Fibroblast of skin of abdomen (primary cell): ENCODE data around the gene DNAJC5.

Experiments
- DNase-seq: peaks from one replicate; pipeline ENCODE4 v3.0.0-alpha.2; 2013

Gene DNAJC5

GRCh38 chr20:63884506-63885263 is 10.2 kb upstream of the DNAJC5 start:
- no peak for DNase-seq

GRCh38 chr20:63885264-63886053 is 9.5 kb upstream of the DNAJC5 start:
- no peak for DNase-seq

GRCh38 chr20:63886054-63886419 is 8.9 kb upstream of the DNAJC5 start:
- DNase-seq, result no peak

GRCh38 chr20:63886921-63887320 is 8.0 kb upstream of the DNAJC5 start:
- no peak for DNase-seq

- no peak for DNase-seq
Observed at GRCh38 chr20:63889241-63890200, 5.4 kb upstream of the DNAJC5 start.

- no peak for DNase-seq
Observed at GRCh38 chr20:63890201-63890576, 4.7 kb upstream of the DNAJC5 start.

GRCh38 chr20:63890616-63891015 is 4.3 kb upstream of the DNAJC5 start:
- no peak for DNase-seq

- no peak for DNase-seq
Observed at GRCh38 chr20:63891061-63892002, 3.6 kb upstream of the DNAJC5 start.

GRCh38 chr20:63892402-63892801 is 2.5 kb upstream of the DNAJC5 start:
- DNase-seq, result no peak

GRCh38 chr20:63893999-63894357 is 948 bp upstream of the DNAJC5 start:
- DNase-seq, result no peak

GRCh38 chr20:63895202-63895951 is 451 bp downstream of the DNAJC5 start:
- DNase-seq, result no peak

- no peak for DNase-seq
Observed at GRCh38 chr20:63895952-63896263, 982 bp downstream of the DNAJC5 start.

GRCh38 chr20:63896264-63897105 is 1.6 kb downstream of the DNAJC5 start:
- no peak for DNase-seq

- DNase-seq, result no peak
Observed at GRCh38 chr20:63897978-63898561, 3.1 kb downstream of the DNAJC5 start.

- no peak for DNase-seq
Observed at GRCh38 chr20:63898882-63899558, 4.1 kb downstream of the DNAJC5 start.

- no peak for DNase-seq
Observed at GRCh38 chr20:63900413-63900812, 5.5 kb downstream of the DNAJC5 start.

- DNase-seq, result no peak
Observed at GRCh38 chr20:63903796-63904561, 9.1 kb downstream of the DNAJC5 start.

GRCh38 chr20:63908008-63908682 is 13.2 kb downstream of the DNAJC5 start:
- no peak for DNase-seq
